Panc1 (cell line): ENCODE results near the gene YPEL1. TPM values are rescaled to one million over a fixed set of nuclear protein-coding genes. Genes with fewer than 3 reads are reported as not detected.

ENCODE experiments used
- ATAC-seq: fragments of 200-7000 bp; cut with Tn5 transposase; 2 replicates; pipeline ENCODE4 v1.9.1; 2020; ENCODE audit warnings: mild to moderate bottlenecking, moderate library complexity
- BruUV-seq: library from RNA; stranded (reverse); fragments of 400-500 nt; replicated peaks from 2 replicates; lab custom pipeline; 2021; lab: Mats Ljungman, UMichigan
- CTCF ChIA-PET: fragments of 300-600 bp; sonication (Branson Sonifier 250); formaldehyde crosslinking; loops from one replicate; lab custom pipeline; 2022; ENCODE audit warnings: antibody characterized with exemption; lab: Charles Lee
- POLR2A ChIA-PET: fragments of 300-600 bp; sonication (Branson Sonifier 250); formaldehyde crosslinking; loops from one replicate; lab custom pipeline; 2022; ENCODE audit warnings: antibody characterized with exemption; lab: Charles Lee
- DNase-seq: peaks from one replicate; pipeline ENCODE4 v3.0.0-alpha.2; 2010; ENCODE audit warnings: low read depth, low spot score
- H3K27ac ChIP-seq: 2 replicates; pipeline ENCODE4 v1.5.1; 2011; ENCODE audit warnings: mild to moderate bottlenecking, low read length, inconsistent platforms
- H3K27me3 ChIP-seq: fragments of 200-500 bp; sonication (Bioruptor generic); 2 replicates; pipeline ENCODE4 v1.6.0; 2014; ENCODE audit warnings: low read length, inconsistent platforms; ENCODE audit not compliant: control insufficient read depth, insufficient read depth
- H3K36me3 ChIP-seq: fragments of 200-500 bp; sonication (Bioruptor generic); 2 replicates; pipeline ENCODE4 v1.5.1; 2014; ENCODE audit warnings: inconsistent platforms, mild to moderate bottlenecking, low read length, moderate library complexity; ENCODE audit not compliant: control insufficient read depth, insufficient read depth
- H3K4me1 ChIP-seq: 2 replicates; pipeline ENCODE4 v1.5.1; 2011; ENCODE audit warnings: inconsistent platforms, mild to moderate bottlenecking, low read length, moderate library complexity; ENCODE audit not compliant: control insufficient read depth, insufficient read depth
- H3K4me3 ChIP-seq, 2 experiments: 2 replicates each; pipeline ENCODE4 v1.5.1; 2011 to 2012; ENCODE audit warnings: low read depth in 2 of 2, low read length in 2 of 2, mild to moderate bottlenecking in 2 of 2, inconsistent platforms in 1 of 2, moderate library complexity in 1 of 2
- H3K9me3 ChIP-seq: fragments of 200-500 bp; sonication (Bioruptor generic); 2 replicates; pipeline ENCODE4 v1.5.1; 2014; ENCODE audit warnings: low read depth, mild to moderate bottlenecking, inconsistent platforms, low read length, moderate library complexity; ENCODE audit not compliant: control insufficient read depth, insufficient read depth
- CTCF ChIP-seq: fragments of 450-650 bp; IDR thresholded peaks from 2 replicates; pipeline ENCODE4 v1.5.1; 2017; ENCODE audit warnings: mild to moderate bottlenecking
- POLR2AphosphoS5 ChIP-seq: IDR thresholded peaks from 2 replicates; pipeline ENCODE4 v1.6.1; 2012; ENCODE audit warnings: mild to moderate bottlenecking, low read depth, low read length, moderate library complexity
- REST ChIP-seq, 2 experiments: IDR thresholded peaks; 2 replicates each; pipeline ENCODE4 v1.6.1; 2011 to 2012; ENCODE audit warnings: low read depth in 2 of 2, control low read depth in 1 of 2, low read length in 1 of 2, mild to moderate bottlenecking in 1 of 2, moderate library complexity in 1 of 2; ENCODE audit not compliant: insufficient read depth in 1 of 2
- SIN3A ChIP-seq: IDR thresholded peaks from 2 replicates; pipeline ENCODE4 v1.6.1; 2012; ENCODE audit warnings: low read depth, mild to moderate bottlenecking, low read length, moderate library complexity, borderline replicate concordance; ENCODE audit not compliant: insufficient read depth
- TCF7L2 ChIP-seq: IDR thresholded peaks from 2 replicates; pipeline ENCODE4 v1.6.1; 2011; ENCODE audit warnings: mild to moderate bottlenecking, low read depth, low read length, inconsistent platforms
- in situ Hi-C: cut with HindIII; loops from 2 replicates; pipeline ENCODE4 v1.10.0; 2016; ENCODE audit warnings: low sequenced_read_pairs, low pct_unique_long_range_greater_than_20kb
- intact Hi-C: fragments of 100-400 bp; cut with micrococcal nuclease; formaldehyde crosslinking; loops from one replicate; pipeline ENCODE4 v1.10.0; 2022; ENCODE audit not compliant: unreplicated experiment
- total RNA-seq: library from RNA; stranded (reverse); gene quantifications from one replicate; pipeline ENCODE4 v1.2.1, GENCODE V29; 2021; ENCODE audit not compliant: unreplicated experiment

Gene YPEL1
- total RNA-seq, 1 experiment from 2014 or later, result 4.0 TPM

GRCh38 chr22:21779444-21779843 is 43.9 kb upstream of the YPEL1 start:
- ChIA-PET CTCF (interaction anchor here (0.7 kb wide), 1 partner anchor 1969 kb away, joined by 3 read pairs; no protein-coding TSS in a partner anchor), POLR2A (no interaction called here)
- TF ChIP-seq REST (IDR thresholded peaks at IDR 0.05; ENCODE audit: insufficient read depth in 1 of 2, low read depth in 2 of 2, low read length in 1 of 2) (no peak), TCF7L2 (no peak), POLR2AphosphoS5 (no peak), CTCF (no peak), SIN3A (no peak)
- H3K27ac ChIP-seq, result no peak overlapping the region
- H3K36me3 ChIP-seq, result no peaks in the 10 kb centered on the region
- no peak overlapping the region for H3K4me3 ChIP-seq
- H3K4me1 ChIP-seq, result no peaks in the 10 kb centered on the region
- no peaks in the 10 kb centered on the region for H3K27me3 ChIP-seq
- no peak for DNase-seq
- no peak for ATAC-seq
- H3K9me3 ChIP-seq, result no peaks in the 10 kb centered on the region
- intact Hi-C loops (no loop called here), in situ Hi-C loops (no loop called here)
- BruUV-seq, result TSS peak; percentile 39

- BruUV-seq, result no TSS peak
- Histone ChIP-seq H3K9me3 (no peaks in the 10 kb centered on the region), H3K36me3 (no peaks in the 10 kb centered on the region), H3K27me3 (no peaks in the 10 kb centered on the region), H3K4me1 (no peaks in the 10 kb centered on the region), H3K27ac (no peak overlapping the region), H3K4me3 (no peak overlapping the region)
- CTCF ChIA-PET, result no interaction called here
- ATAC-seq (no peak), DNase-seq (no peak)
- TF ChIP-seq POLR2AphosphoS5, result no peak
- in situ Hi-C loops (no loop called here), intact Hi-C loops (no loop called here)
- POLR2A ChIA-PET, result no interaction called here
These were observed 43.2 kb upstream of the YPEL1 start for GRCh38 chr22:21778705-21779363.

GRCh38 chr22:21771631-21771976 is 36.0 kb upstream of the YPEL1 start:
- in situ Hi-C loops (no loop called here), intact Hi-C loops (no loop called here)
- Histone ChIP-seq H3K27ac (no peak overlapping the region), H3K9me3 (no peaks in the 10 kb centered on the region), H3K36me3 (peaks cover 2% of the 10 kb centered on the region; the same call in 1 of the 2 replicates), H3K4me3 (no peak overlapping the region), H3K4me1 (no peaks in the 10 kb centered on the region), H3K27me3 (no peaks in the 10 kb centered on the region)
- ChIA-PET POLR2A (no interaction called here), CTCF (no interaction called here)
- no TSS peak for BruUV-seq
- ATAC-seq (no peak), DNase-seq (no peak)
- no peak for TF ChIP-seq SIN3A
